Endothelial cell of umbilical vein (primary cell): ENCODE measurements around the gene ADARB2.

Experiments
- EZH2 ChIP-seq: IDR thresholded peaks from 2 replicates; pipeline ENCODE4 v1.6.1; 2012; ENCODE audit warnings: borderline replicate concordance, low read depth, mild to moderate bottlenecking, moderate library complexity, low read length, inconsistent platforms; ENCODE audit not compliant: severe bottlenecking
- JUN ChIP-seq: IDR thresholded peaks from 2 replicates; pipeline ENCODE4 v1.6.1; 2011; ENCODE audit warnings: borderline replicate concordance, low read depth; ENCODE audit not compliant: insufficient read length, insufficient read depth
- MYC ChIP-seq: IDR thresholded peaks from one replicate; pipeline ENCODE4 v1.6.1; 2011; ENCODE audit warnings: mild to moderate bottlenecking, low read depth, low read length
- POLR2A ChIP-seq: IDR thresholded peaks from 2 replicates; pipeline ENCODE4 v1.6.1; 2012; ENCODE audit warnings: low read depth, mild to moderate bottlenecking, control low read depth, low read length
- POLR2AphosphoS5 ChIP-seq: IDR thresholded peaks from 2 replicates; pipeline ENCODE4 v1.6.1; 2012; ENCODE audit warnings: low read depth, mild to moderate bottlenecking, control low read depth, low read length, moderate library complexity; ENCODE audit not compliant: insufficient read depth
- TF ChIP-seq, protein P1 (sequence below), 2 donors: IDR thresholded peaks; 1 replicate in 1 of 2; 2 replicates in 1 of 2; pipeline ENCODE4 v1.5.1; 2011; ENCODE audit warnings: low read length in 2 of 2, mild to moderate bottlenecking in 2 of 2, moderate library complexity in 2 of 2, control low read depth in 1 of 2, inconsistent platforms in 1 of 2, low read depth in 1 of 2; ENCODE audit not compliant: insufficient read depth in 1 of 2; ENCODE audit errors: extremely low read depth in 1 of 2

- TF ChIP-seq, protein P1, sequence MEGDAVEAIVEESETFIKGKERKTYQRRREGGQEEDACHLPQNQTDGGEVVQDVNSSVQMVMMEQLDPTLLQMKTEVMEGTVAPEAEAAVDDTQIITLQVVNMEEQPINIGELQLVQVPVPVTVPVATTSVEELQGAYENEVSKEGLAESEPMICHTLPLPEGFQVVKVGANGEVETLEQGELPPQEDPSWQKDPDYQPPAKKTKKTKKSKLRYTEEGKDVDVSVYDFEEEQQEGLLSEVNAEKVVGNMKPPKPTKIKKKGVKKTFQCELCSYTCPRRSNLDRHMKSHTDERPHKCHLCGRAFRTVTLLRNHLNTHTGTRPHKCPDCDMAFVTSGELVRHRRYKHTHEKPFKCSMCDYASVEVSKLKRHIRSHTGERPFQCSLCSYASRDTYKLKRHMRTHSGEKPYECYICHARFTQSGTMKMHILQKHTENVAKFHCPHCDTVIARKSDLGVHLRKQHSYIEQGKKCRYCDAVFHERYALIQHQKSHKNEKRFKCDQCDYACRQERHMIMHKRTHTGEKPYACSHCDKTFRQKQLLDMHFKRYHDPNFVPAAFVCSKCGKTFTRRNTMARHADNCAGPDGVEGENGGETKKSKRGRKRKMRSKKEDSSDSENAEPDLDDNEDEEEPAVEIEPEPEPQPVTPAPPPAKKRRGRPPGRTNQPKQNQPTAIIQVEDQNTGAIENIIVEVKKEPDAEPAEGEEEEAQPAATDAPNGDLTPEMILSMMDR (IDR thresholded peaks at IDR 0.05; ENCODE audit: extremely low read depth in 1 of 2, insufficient read depth in 1 of 2, low read depth in 1 of 2, low read length in 2 of 2), result no peak
- TF ChIP-seq MYC (no peak), POLR2A (no peak), EZH2 (no peak), POLR2AphosphoS5 (no peak), JUN (no peak)
Measured at GRCh38 chr10:1267148-1267547, 470.2 kb downstream of the ADARB2 start.
